Measurements from ENCODE around the gene NENF. TPM values are rescaled to one million over a fixed set of nuclear protein-coding genes. Genes with fewer than 3 reads are reported as not detected.

The NENF gene
- polyA plus RNA-seq, 1 donor (not counting 4 experiments of a cell fraction or from before 2014, with no cell fraction given), result 65.6 TPM

GRCh38 chr1:212482006-212482636, 49.4 kb downstream of the NENF start:
- Histone ChIP-seq H3K4me3 (ENCODE audit: control insufficient read depth in 2 of 3, extremely low read depth in 1 of 3, insufficient read depth in 2 of 3, low read depth in 1 of 3, low read length in 3 of 3) (no peak overlapping the region), H3K79me2 (ENCODE audit: control insufficient read depth, insufficient read depth, low read length) (no peaks in the 10 kb centered on the region), H3K4me1 (ENCODE audit: control insufficient read depth, extremely low read depth, insufficient read depth, low read length) (peaks cover 24% of the 10 kb centered on the region), H2AFZ (ENCODE audit: control insufficient read depth, low read length) (no peak overlapping the region), H3K27ac (ENCODE audit: control insufficient read depth, insufficient read depth, low read length) (no peak overlapping the region), H3K4me2 (ENCODE audit: control insufficient read depth, extremely low read depth, insufficient read depth, low read depth, low read length) (no peak overlapping the region), H3K9me3 (ENCODE audit: control insufficient read depth, low read depth, low read length) (no peaks in the 10 kb centered on the region), H3K36me3 (ENCODE audit: control insufficient read depth in 2 of 2, extremely low read depth in 1 of 2, insufficient read depth in 2 of 2, low read length in 2 of 2) (no peaks in the 10 kb centered on the region), H3K9me1 (ENCODE audit: control insufficient read depth, extremely low read depth, insufficient read depth, low read length) (no peaks in the 10 kb centered on the region), H3K27me3 (ENCODE audit: control insufficient read depth, extremely low read depth, insufficient read depth, low read length) (no peaks in the 10 kb centered on the region), H3K9ac (ENCODE audit: control insufficient read depth, extremely low read depth, insufficient read depth, low read length) (no peak overlapping the region), H4K20me1 (ENCODE audit: control insufficient read depth, extremely low read depth, insufficient read depth, low read length) (no peaks in the 10 kb centered on the region)
- DNase-seq (ENCODE audit: low read depth, low spot score) (no peak), FAIRE-seq (no peak)
- no peak for TF ChIP-seq EZH2 (IDR thresholded peaks at IDR 0.05; ENCODE audit: low read length)
- no peak for TF ChIP-seq CTCF (optimal IDR thresholded peaks at IDR 0.05 in 1 of 3, IDR thresholded peaks at IDR 0.05 in 1 of 3, conservative IDR thresholded peaks at IDR 0.05 in 1 of 3; ENCODE audit: extremely low read depth in 1 of 3, insufficient read depth in 2 of 3, low read length in 3 of 3)
- dilution Hi-C loops (cut with MboI; ENCODE audit: extremely low pct_ligation_motif_present, low sequenced_read_pairs), result no loop called here

GRCh38 chr1:212482637-212483441, 50.1 kb downstream of the NENF start:
- dilution Hi-C loops (cut with MboI; ENCODE audit: extremely low pct_ligation_motif_present, low sequenced_read_pairs), result no loop called here
- DNase-seq (ENCODE audit: low read depth, low spot score), result no peak
- H3K27me3 ChIP-seq (ENCODE audit: control insufficient read depth, extremely low read depth, insufficient read depth, low read length), result no peaks in the 10 kb centered on the region
- no peak overlapping the region for H3K27ac ChIP-seq (ENCODE audit: control insufficient read depth, insufficient read depth, low read length)
- H3K4me2 ChIP-seq (ENCODE audit: control insufficient read depth, extremely low read depth, insufficient read depth, low read depth, low read length), result no peak overlapping the region
- H3K4me1 ChIP-seq (ENCODE audit: control insufficient read depth, extremely low read depth, insufficient read depth, low read length), result peaks cover 17% of the 10 kb centered on the region
- H3K4me3 ChIP-seq (ENCODE audit: control insufficient read depth in 2 of 3, extremely low read depth in 1 of 3, insufficient read depth in 2 of 3, low read depth in 1 of 3, low read length in 3 of 3), result no peak overlapping the region
- no peaks in the 10 kb centered on the region for H3K36me3 ChIP-seq (ENCODE audit: control insufficient read depth in 2 of 2, extremely low read depth in 1 of 2, insufficient read depth in 2 of 2, low read length in 2 of 2)
- H3K9ac ChIP-seq (ENCODE audit: control insufficient read depth, extremely low read depth, insufficient read depth, low read length), result no peak overlapping the region
- no peaks in the 10 kb centered on the region for H3K9me3 ChIP-seq (ENCODE audit: control insufficient read depth, low read depth, low read length)
- H2AFZ ChIP-seq (ENCODE audit: control insufficient read depth, low read length), result no peak overlapping the region
- no peak for FAIRE-seq
- no peaks in the 10 kb centered on the region for H3K79me2 ChIP-seq (ENCODE audit: control insufficient read depth, insufficient read depth, low read length)
- no peak for TF ChIP-seq CTCF (optimal IDR thresholded peaks at IDR 0.05 in 1 of 3, IDR thresholded peaks at IDR 0.05 in 1 of 3, conservative IDR thresholded peaks at IDR 0.05 in 1 of 3; ENCODE audit: extremely low read depth in 1 of 3, insufficient read depth in 2 of 3, low read length in 3 of 3)
- TF ChIP-seq EZH2 (IDR thresholded peaks at IDR 0.05; ENCODE audit: low read length), result no peak
- H4K20me1 ChIP-seq (ENCODE audit: control insufficient read depth, extremely low read depth, insufficient read depth, low read length), result no peaks in the 10 kb centered on the region
- no peaks in the 10 kb centered on the region for H3K9me1 ChIP-seq (ENCODE audit: control insufficient read depth, extremely low read depth, insufficient read depth, low read length)

Data from keratinocyte (primary cell).